ENCODE results near the gene RFT1.

DNA sequence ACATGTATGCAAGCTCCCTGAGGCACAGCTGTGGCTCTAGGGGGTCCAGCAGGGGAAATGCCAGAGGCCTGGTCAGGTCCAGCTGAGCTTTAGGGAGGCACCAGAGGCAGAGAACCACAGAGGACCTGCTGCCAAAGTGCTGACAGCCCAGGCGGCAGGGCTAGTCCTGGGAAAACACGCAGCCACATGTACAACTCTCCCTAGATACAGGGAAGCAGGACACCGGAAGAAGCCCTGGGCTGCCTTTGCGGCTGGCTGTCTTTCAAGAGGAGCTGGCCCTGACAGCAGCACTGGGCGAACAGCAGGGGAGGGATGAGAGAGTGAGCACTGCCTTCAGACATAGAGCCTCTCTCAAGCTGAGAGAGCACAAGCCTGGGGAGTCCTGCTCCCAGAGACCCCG is 40.7 kb downstream of the RFT1 start:
- TF ChIP-seq, protein P1, sequence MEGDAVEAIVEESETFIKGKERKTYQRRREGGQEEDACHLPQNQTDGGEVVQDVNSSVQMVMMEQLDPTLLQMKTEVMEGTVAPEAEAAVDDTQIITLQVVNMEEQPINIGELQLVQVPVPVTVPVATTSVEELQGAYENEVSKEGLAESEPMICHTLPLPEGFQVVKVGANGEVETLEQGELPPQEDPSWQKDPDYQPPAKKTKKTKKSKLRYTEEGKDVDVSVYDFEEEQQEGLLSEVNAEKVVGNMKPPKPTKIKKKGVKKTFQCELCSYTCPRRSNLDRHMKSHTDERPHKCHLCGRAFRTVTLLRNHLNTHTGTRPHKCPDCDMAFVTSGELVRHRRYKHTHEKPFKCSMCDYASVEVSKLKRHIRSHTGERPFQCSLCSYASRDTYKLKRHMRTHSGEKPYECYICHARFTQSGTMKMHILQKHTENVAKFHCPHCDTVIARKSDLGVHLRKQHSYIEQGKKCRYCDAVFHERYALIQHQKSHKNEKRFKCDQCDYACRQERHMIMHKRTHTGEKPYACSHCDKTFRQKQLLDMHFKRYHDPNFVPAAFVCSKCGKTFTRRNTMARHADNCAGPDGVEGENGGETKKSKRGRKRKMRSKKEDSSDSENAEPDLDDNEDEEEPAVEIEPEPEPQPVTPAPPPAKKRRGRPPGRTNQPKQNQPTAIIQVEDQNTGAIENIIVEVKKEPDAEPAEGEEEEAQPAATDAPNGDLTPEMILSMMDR (conservative IDR thresholded peaks at IDR 0.05 in 1 of 2, IDR thresholded peaks at IDR 0.05 in 1 of 2; ENCODE audit: low read depth in 1 of 2, low read length in 2 of 2): no peak
- TF ChIP-seq EZH2 (IDR thresholded peaks at IDR 0.05; ENCODE audit: low read length, missing control alignments): no peak

Measured in fibroblast of lung (primary cell).